IPS-NIHi7 (cell line): ENCODE data around the gene RAD52.

Experiments used
- DNase-seq: peaks from one replicate; pipeline ENCODE4 v3.0.0; 2012; ENCODE audit warnings: mixed read lengths; ENCODE audit errors: extremely low spot score

RAD52 gene

DNA sequence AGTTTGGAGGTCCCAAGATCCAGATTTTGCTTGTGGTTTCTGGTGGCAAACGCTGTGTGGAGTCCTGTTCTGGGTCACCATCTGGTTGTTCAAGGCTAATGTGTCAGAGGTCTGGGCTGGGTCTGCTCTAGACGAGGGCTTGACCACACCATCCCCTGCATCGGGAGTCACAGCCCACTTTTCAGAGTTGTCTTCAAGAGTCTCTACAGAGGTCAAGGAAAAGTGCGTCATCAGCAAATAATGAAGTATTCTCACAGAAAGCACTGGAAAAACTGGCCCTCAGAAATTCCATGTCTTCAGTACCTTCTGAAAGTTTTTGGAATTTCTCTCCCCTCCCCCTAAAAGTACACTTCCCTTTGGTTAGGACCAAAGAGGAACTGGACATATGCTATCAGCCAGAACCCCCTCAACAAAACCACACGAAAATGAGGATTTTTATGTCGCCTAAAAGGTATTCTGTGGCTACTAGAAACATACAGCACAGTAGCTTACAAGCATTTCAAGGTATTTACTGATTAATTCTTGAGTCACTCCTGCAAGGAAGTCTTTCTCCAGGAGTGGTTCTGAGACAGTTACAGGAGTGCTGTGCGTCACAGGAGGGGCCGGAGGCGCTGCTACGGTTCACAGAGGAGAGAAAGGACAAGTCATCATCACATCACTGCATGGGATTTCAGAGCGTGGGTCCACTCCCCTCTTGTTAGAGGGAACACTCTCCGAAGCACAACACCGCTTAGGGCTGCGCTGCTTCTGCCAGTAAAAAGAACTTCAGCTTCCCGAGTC is 35.4 kb downstream of the RAD52 start:
- no peak for DNase-seq

DNA sequence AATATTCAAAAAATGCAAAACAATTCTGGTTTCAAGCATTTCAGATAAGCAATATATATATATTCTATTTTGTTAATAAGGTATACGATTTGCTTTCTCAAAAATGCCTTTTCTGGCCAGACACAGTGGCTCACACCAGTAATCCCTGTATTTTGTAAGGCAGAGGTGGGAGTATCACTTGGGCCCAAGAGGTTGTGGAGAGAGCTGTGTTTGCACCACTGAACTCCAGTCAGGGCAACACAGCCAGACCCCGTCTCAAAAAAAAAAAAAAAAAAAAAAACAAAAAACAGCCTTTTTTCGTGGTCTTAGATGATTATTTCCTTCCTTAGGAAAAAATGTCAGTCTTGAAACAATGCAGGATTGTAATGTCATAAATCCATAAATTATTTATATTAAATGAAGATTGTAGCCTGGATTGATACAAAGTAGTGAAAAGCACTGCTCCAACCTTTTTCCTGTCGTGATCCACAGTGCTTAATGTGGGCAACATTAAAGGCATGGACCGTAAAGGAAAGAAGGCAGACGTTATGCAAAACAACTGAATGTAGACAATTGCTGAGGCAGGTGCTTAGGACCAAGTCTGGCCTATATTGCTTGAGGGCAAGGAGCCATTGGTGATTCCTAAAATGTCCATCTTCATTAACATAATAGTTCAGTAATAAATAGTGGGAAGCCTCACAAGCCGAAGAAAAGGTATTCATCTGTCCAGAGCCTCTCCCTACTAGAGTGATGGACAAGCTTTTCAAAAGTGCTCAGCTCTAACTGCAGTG is 36.8 kb downstream of the RAD52 start:
- no peak for DNase-seq

GRCh38 chr12:911191-911826 is 38.2 kb downstream of the RAD52 start:
- no peak for DNase-seq

DNA sequence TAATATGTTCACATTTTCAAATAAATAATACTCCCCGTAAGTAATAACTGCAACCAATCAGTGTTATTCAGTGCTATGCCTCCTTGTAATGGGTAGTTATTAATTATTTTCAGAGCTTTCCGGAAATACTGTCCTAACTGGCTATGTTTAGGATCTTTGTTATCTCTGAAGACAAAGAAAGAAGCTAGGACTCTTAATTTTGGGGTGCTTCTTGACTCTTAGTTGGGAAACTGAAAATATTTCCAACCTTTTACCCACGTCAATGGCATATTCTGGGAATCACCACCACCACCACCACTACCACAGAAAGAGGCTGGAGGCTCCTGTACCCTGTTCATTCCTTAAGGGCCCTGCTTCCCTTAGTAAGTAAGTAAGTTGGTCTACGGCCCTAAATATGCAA is 39.1 kb downstream of the RAD52 start:
- DNase-seq, result no peak

DNA sequence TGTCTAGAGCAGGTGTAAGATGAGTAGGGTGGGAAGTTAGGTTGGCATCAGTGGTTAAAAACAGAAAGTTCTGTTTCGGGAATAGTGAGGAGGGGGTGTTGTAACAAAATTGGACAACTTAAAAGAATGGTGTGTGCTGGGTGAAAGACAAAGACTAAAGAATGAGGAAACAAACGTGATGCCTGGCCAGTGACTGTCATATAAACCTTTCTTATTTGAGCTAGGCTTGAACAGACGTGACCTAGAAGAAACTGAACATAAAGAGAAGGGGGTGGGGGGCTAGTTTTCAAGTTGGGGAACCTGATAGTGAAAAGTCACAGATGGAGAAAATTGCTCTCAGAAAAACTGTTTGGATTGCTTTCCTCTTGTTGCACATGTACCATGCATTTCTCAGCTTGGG is 39.6 kb downstream of the RAD52 start:
- DNase-seq, result no peak

DNA sequence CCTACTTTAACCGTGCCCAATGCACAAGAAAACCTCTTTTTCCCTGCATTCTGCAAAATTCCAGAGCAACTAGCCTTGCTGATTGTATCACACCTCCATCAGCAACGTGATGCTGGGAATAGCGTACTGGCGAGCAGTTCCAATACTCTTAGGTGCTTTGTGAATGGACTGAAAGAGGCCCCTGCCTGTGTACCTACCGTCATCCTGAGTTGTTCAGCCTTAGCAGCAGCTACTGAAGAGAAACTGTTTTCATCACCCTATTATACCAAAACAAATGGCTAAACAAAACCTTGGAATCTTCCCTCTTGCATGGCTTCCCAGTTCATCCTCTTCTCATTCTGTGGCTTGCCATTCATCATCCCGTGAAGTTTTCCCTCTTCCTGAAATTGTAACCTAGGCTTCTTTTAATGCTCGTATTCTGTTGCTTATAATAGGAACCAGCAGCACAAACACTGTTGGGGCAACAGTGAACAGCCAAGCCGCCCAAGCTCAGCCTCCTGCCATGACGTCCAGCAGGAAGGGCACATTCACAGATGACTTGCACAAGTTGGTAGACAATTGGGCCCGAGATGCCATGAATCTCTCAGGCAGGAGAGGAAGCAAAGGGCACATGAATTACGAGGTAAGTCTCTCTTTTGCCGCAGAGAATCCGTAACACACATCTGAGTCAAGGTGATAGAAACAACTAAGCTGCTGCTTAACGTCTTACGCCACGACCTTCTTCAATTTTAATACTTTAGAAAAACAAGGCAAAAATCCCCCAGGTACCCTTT is 41.9 kb downstream of the RAD52 start:
- DNase-seq, result no peak

- no peak for DNase-seq
Observed at GRCh38 chr12:906062-906585, 43.4 kb downstream of the RAD52 start.

DNA sequence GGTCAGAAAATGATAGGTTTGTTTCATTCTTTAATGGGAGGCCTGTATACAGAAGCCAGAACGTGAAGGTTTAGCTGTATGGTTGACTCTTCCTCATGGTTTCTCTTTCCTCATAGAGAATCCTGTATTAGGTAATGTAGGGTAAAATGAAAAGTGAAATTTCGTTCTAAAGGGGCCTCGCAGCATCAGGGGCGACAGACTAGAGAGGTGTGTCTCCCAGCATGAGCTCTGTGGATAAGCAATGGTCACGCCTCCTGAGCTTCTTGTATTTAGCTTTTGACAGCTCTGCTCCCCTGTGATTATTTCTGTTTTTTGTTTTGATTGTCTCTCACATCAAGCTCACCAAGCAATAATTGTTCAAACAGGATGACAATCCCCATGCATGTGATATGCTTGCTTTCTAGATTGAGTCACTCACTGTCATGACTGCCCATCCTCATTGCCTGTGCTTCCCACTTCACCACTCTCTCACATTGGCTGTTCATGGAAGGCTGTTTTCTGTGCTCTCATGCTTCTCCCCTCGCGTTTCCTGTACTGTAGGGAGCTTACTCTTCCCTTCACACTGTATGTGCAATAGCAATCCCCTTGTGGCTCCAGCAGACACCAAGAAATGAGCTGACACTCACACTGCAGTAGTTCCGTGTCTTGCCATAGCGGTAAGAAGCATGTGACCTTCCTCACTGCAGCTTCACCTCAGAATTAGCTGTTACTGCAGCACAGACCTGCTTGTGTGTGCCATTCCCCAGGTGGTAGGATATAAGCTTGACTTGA is 44.0 kb downstream of the RAD52 start:
- no peak for DNase-seq

DNA sequence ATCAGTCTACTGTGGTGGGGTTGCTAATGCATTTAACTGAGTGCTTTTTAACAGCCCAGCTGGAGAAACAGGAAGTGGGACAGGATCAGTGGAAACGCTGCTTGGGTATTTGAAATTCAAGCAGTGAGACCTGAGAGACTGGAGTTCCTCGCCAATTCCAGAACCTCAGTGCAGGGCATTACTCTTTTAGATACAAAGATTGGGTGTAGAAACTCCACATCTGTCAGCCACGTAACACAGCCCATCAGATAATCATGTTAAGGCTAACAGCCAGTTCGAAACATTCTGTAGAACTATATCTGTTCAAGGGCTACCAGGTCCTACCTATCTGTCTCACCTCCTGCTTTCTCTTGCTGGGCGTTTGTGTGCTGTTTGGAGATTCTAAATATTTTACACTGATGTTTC is 45.5 kb downstream of the RAD52 start:
- DNase-seq, result no peak

- no peak for DNase-seq
Observed at GRCh38 chr12:903055-903454, 46.4 kb downstream of the RAD52 start.

DNA sequence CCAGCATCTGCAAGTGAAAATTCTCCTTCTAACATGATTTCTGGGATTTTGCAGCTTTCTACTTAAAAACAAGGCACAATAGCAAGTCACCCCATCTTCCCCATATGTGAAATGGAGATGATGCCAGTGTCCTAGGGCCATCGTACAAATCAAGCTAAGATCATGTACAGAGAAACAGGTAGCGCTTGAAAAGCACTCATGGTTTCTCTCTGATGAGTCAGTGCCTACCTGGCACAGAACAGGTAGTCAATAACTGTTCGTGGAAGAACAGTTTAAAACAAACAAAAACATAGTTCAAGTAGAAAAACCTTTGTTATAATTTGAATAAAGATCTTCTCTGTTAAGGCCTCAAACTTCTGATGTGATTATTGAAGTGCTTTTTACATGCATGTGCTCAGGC is 46.9 kb downstream of the RAD52 start:
- DNase-seq, result no peak

DNA sequence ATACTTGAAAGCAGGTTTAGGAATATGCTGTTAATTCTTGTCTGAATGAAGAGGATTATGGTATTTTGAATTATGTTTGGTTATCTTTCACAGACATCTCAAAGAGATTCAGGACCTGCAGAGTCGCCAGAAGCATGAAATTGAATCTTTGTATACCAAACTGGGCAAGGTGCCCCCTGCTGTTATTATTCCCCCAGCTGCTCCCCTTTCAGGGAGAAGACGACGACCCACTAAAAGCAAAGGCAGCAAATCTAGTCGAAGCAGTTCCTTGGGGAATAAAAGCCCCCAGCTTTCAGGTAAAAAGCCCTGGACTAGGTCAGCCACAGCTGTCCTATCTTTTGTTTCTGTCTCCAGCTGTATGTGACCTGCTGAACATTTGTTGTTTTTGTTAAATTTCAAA is 52.1 kb downstream of the RAD52 start:
- DNase-seq, result no peak

DNA sequence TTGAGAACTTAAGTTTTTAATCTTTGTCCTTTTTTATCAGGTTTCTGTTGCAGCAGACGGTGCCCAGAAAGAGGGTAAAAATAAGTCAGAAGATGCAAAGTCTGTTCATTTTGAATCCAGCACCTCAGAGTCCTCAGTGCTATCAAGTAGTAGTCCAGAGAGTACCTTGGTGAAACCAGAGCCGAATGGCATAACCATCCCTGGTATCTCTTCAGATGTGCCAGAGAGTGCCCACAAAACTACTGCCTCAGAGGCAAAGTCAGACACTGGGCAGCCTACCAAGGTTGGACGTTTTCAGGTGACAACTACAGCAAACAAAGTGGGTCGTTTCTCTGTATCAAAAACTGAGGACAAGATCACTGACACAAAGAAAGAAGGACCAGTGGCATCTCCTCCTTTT is 53.5 kb downstream of the RAD52 start:
- no peak for DNase-seq

- DNase-seq, result no peak
Observed at GRCh38 chr12:894226-894625, 55.3 kb downstream of the RAD52 start.

- DNase-seq, result no peak
Observed at GRCh38 chr12:886206-886605, 63.3 kb downstream of the RAD52 start.

DNA sequence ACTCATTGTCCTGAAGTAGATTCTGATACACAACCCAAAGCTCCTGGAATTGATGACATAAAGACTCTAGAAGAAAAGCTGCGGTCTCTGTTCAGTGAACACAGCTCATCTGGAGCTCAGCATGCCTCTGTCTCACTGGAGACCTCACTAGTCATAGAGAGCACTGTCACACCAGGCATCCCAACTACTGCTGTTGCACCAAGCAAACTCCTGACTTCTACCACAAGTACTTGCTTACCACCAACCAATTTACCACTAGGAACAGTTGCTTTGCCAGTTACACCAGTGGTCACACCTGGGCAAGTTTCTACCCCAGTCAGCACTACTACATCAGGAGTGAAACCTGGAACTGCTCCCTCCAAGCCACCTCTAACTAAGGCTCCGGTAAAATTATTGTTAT is 63.8 kb downstream of the RAD52 start:
- no peak for DNase-seq

DNA sequence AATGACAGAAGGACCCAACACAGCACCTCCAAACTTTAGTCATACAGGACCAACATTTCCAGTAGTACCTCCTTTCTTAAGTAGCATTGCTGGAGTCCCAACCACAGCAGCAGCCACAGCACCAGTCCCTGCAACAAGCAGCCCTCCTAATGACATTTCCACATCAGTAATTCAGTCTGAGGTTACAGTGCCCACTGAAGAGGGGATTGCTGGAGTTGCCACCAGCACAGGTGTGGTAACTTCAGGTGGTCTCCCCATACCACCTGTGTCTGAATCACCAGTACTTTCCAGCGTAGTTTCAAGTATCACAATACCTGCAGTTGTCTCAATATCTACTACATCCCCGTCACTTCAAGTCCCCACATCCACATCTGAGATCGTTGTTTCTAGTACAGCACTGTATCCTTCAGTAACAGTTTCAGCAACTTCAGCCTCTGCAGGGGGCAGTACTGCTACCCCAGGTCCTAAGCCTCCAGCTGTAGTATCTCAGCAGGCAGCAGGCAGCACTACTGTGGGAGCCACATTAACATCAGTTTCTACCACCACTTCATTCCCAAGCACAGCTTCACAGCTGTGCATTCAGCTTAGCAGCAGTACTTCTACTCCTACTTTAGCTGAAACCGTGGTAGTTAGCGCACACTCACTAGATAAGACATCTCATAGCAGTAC is 64.6 kb downstream of the RAD52 start:
- DNase-seq, result no peak

- DNase-seq, result no peak
Observed at GRCh38 chr12:880656-881055, 68.8 kb downstream of the RAD52 start.

GRCh38 chr12:879641-880040 is 69.9 kb downstream of the RAD52 start:
- no peak for DNase-seq

DNA sequence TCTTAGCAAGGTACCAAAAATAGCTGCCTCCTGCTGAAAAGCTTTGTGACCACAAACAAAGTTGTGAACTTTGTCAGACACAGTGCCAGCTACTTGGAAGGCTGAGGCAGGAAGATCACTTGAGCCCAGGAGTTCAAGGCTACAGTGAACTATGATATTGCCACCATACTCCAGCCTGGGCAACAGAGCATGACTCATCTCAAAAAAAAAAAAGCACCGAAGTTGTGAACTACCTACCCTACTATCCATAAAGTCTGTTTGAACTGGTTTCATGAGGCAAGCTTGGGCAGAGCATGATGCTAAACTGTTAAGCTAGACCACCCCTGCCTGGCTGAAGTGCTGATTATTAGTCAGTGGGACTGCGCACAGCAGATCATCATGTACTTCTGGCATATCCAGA is 75.5 kb downstream of the RAD52 start:
- no peak for DNase-seq

- no peak for DNase-seq
Observed at GRCh38 chr12:870378-870777, 79.1 kb downstream of the RAD52 start.
